Activated CD4-positive, CD25-positive, alpha-beta regulatory T cell treated with anti-CD3 and anti-CD28 coated beads, Interleukin-2, amount 50 U/mL, for 72 hours (primary cell): ENCODE results near the gene TANGO2.

Experiments
- DNase-seq: peaks from one replicate; pipeline ENCODE4 v3.0.0; 2021

TANGO2 gene

GRCh38 chr22:19983741-19984140 lies 37.2 kb upstream of the TANGO2 start:
- DNase-seq, result no peak

GRCh38 chr22:19984201-19984753 lies 36.6 kb upstream of the TANGO2 start:
- no peak for DNase-seq

GRCh38 chr22:19984851-19985811 lies 35.8 kb upstream of the TANGO2 start:
- DNase-seq, result no peak

DNA sequence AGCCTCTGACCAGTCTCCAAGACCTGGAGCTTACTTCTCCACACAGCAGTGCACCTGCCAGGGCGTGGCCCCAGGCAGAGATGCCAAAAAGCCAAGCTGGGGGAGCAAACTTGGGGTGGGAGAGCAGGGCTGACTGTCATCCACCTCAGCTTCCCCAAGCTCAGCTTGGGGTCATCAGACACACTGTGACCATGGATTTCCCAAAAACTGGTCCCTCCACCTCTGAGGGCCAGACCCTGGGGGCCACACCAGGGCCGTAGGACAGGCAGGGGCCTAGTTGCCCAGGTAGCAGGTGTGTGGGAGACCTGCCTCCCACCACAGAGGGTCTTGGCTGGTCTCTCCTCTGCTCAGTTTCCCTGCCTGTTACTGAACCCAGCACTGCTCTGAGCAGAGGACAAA lies 34.9 kb upstream of the TANGO2 start:
- DNase-seq, result no peak

- DNase-seq, result peak; percentile 76
These were observed 34.2 kb upstream of the TANGO2 start for GRCh38 chr22:19986410-19987341.

- no peak for DNase-seq
These were observed 33.3 kb upstream of the TANGO2 start for GRCh38 chr22:19987394-19988306.

- no peak for DNase-seq
These were observed 32.5 kb upstream of the TANGO2 start for GRCh38 chr22:19988331-19988808.

- DNase-seq, result no peak
These were observed 31.8 kb upstream of the TANGO2 start for GRCh38 chr22:19988965-19989724.

- no peak for DNase-seq
These were observed 31.2 kb upstream of the TANGO2 start for GRCh38 chr22:19989725-19990067.

GRCh38 chr22:19990188-19990587 lies 30.7 kb upstream of the TANGO2 start:
- no peak for DNase-seq

DNA sequence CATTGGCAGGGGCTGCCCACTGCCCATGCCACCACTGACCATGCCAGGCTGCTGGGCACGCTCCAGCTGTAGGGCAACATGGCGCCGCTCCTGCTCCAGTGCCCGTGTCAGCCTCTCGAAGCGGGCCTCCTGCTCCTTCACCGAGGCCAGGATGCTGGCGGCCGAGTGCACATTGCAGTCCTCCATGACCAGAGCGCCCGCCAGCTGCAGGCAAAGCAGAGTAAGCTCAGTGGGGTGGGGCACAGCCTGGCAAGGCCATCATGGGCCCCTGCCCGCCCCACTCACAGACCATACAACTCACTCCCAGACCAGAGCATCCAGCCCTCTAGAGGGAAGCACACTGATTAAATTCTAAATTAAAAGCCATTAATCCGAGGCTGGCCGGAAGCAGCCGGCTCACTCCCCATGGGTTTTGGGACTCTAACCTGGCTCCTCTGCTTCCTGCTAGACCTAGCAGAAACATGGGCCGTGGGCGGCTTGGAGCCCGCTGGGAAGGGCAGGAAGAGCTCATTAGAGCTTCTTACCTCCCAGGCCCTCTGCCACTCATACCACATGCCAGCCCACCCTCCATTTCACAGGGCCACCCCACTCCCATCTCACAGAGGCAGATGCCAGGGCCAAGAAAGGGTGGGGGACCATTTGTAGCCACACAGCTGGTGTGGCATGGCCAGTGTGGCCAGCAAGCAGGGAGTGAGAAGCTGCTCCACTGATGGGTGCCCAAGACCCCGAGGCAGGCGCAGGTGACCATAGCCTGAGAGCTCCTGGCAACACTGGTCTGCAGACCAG lies 30.1 kb upstream of the TANGO2 start:
- DNase-seq, result no peak

GRCh38 chr22:19991395-19991644 lies 29.6 kb upstream of the TANGO2 start:
- no peak for DNase-seq

- no peak for DNase-seq
These were observed 29.1 kb upstream of the TANGO2 start for GRCh38 chr22:19991645-19992451.

- no peak for DNase-seq
These were observed 28.4 kb upstream of the TANGO2 start for GRCh38 chr22:19992481-19992911.

DNA sequence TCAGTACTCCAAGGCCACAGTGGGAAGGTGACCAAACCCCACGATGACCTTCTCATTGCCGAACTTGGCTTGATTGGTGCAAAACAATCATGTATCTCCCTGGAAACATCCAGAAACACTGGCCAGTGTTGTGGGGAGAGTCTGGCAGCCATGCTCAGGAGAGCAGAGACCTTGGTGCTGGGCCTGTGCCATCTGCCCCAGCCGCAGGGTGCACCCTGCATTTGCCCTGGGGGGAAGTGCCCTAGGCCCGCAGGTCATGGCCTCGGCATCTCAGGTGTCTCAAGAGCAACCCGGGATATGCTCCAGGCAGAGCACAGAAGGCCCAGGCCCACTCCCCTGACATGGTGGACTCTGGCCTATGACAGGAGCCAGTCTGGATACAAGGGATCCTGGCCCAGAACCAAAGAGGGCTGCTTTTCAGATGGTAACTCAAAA lies 28.0 kb upstream of the TANGO2 start:
- DNase-seq, result no peak

GRCh38 chr22:19993926-19994325 lies 27.0 kb upstream of the TANGO2 start:
- no peak for DNase-seq

DNA sequence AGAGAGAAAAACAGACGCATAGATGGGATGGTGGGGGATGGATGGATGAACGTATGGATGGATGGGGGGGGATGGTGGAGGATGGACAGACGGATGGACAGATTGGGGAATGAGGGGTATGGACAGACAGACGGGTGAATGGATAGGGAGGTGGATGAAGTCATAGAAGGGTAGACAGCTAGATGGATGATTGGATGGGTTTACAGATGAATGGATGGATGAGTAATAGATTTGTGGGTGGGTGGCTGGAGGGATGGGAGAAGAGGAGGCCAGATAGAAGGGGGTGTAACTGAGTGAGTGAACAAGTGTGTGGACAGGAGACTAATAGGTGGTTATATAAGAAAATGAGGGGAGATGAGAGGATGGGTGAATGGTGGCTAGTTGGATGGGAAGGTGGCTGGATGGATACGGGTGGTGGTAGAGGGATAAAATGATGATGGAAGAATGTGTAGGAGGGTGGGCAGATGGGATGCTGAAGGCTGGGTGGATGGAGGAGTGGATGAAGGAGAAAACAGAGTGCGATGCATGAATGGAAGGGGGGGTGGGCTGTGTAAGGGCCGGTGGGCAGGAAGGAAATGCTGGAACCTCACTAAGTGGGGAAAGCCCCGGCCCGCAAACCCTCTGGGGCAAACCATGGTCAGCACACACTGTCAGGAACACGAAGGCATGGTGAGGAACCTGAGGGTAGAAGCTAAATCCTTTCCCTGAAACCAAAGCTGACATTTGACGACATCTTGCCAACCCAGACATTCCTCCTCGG lies 25.9 kb upstream of the TANGO2 start:
- DNase-seq, result no peak

DNA sequence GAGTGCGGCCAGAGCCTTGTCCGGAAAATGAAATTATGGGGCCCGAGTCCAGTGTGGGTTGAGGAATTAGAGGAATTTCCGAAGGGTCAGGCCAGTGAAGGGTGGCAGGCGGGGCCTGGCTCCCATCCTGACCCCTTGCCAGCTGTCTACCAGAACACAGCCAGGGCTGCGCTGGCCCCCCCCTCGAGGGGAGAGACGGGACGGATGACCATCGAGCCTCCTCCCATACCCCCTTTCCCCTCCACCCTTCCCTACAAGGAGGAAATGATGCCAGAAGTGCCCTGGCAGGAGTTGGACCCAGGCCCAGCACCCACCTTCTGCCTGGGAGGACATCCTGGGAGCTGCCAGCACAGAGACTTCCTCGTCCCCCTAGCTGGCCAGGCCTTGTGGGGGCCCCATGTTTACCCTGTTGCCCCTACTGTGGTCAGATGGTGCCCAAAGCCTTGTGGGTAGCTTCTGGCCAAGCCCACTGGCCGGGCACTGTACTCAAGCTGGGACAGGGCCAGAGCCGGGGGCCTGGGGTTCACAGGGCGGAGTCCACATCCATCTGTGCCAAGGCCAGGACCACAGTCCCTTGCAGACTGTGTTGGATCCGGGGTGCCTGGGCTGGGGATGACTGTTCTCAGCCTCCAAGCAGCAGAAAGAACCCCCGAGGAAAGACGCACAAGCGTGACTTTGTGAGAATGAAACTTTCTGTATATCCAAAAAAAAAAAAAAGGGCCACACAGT lies 25.1 kb upstream of the TANGO2 start:
- DNase-seq, result no peak
